GM12873 (cell line): ENCODE data around the gene CFAP58.

Experiments
- CTCF ChIP-seq: IDR thresholded peaks from 2 replicates; pipeline ENCODE4 v1.5.1; 2012; ENCODE audit warnings: low read depth, mild to moderate bottlenecking, moderate library complexity, low read length, control low read depth; ENCODE audit not compliant: insufficient read depth; ENCODE audit errors: missing control alignments

The CFAP58 gene

GRCh38 chr10:104492329-104492940, 138.8 kb downstream of the CFAP58 start:
- TF ChIP-seq CTCF = no peak

GRCh38 chr10:104498347-104499081, 144.9 kb downstream of the CFAP58 start:
- TF ChIP-seq CTCF = no peak

- no peak for TF ChIP-seq CTCF
These were observed 147.8 kb downstream of the CFAP58 start for GRCh38 chr10:104501449-104501848.

GRCh38 chr10:104501864-104502579, 148.4 kb downstream of the CFAP58 start:
- no peak for TF ChIP-seq CTCF

- no peak for TF ChIP-seq CTCF
These were observed 149.3 kb downstream of the CFAP58 start for GRCh38 chr10:104502907-104503306.
